B cell (primary cell): ENCODE data around the gene PPP1R13B.

Experiments used
- EZH2 ChIP-seq: IDR thresholded peaks from 2 replicates; pipeline ENCODE4 v1.6.1; 2012; ENCODE audit warnings: borderline replicate concordance, low read depth, mild to moderate bottlenecking, moderate library complexity, low read length; ENCODE audit not compliant: insufficient read depth, poor library complexity, severe bottlenecking
- TF ChIP-seq, protein P1 (sequence below): fragments of 200-600 bp; IDR thresholded peaks from one replicate; pipeline ENCODE4 v1.8.0; 2022; ENCODE audit warnings: antibody characterized with exemption, mild to moderate bottlenecking

DNA sequence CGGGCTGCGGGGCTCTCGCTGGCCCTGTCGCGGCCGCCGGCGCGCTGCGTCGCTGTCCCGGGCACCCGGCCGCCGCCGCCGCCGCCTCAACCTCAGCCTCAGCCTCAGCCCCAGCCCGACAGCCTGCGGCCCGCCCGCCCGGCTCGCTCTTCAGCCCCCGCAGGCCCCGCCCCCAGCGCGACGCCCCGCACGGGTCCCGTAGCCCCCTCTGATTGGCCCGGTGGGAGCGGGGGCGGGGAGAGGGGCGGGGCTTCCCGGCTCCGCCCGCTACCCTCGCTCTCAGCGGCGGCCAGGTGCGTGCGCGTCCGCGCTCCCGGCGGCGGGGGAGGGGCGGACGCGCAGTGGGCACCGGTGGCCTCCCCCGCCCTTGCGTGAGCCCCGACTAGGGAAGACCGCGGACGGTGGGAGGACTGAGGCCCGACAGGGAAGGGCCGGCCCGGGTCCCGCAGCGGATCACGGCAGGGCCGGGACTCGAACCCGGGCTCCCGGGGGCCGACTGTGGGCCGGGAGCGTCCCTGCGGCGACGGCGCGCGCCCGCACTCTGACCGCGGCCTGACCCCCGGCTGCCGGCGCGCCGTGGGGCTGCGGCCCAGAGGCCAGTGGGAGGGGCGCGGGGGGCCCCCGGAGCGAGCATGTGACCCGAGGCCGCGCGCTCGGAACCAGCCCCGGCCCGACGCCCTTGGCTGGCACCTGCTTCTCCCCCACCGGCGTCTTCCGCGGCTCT, at the start of gene PPP1R13B:
- TF ChIP-seq, protein P1, sequence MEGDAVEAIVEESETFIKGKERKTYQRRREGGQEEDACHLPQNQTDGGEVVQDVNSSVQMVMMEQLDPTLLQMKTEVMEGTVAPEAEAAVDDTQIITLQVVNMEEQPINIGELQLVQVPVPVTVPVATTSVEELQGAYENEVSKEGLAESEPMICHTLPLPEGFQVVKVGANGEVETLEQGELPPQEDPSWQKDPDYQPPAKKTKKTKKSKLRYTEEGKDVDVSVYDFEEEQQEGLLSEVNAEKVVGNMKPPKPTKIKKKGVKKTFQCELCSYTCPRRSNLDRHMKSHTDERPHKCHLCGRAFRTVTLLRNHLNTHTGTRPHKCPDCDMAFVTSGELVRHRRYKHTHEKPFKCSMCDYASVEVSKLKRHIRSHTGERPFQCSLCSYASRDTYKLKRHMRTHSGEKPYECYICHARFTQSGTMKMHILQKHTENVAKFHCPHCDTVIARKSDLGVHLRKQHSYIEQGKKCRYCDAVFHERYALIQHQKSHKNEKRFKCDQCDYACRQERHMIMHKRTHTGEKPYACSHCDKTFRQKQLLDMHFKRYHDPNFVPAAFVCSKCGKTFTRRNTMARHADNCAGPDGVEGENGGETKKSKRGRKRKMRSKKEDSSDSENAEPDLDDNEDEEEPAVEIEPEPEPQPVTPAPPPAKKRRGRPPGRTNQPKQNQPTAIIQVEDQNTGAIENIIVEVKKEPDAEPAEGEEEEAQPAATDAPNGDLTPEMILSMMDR, result no peak
- TF ChIP-seq EZH2, result no peak
